ENCODE results near the gene CDY1B.
"Not testable (repeated sequence)": the region's sequence is repeated elsewhere in the genome, so short reads cannot be mapped to it uniquely, and the experiment has no call there.

CDY1B gene

GRCh38 chrY:24047919-24048318 is at the start of gene CDY1B:
TSS of gene CDY1B (minus strand) at chrY:24048019. CDS start at chrY:24047688, 331 bp downstream.
- not testable (repeated sequence) for DNase-seq (ENCODE audit: low read depth, low spot score)

GRCh38 chrY:24049525-24049924 is 1.7 kb upstream of the CDY1B start:
- DNase-seq (ENCODE audit: low read depth, low spot score): not testable (repeated sequence)

- DNase-seq (ENCODE audit: low read depth, low spot score): not testable (repeated sequence)
These were observed 4.6 kb downstream of the CDY1B start for GRCh38 chrY:24043209-24043608.

GRCh38 chrY:24039008-24039718 is 8.7 kb downstream of the CDY1B start:
- DNase-seq (ENCODE audit: low read depth, low spot score): not testable (repeated sequence)

- DNase-seq (ENCODE audit: low read depth, low spot score): not testable (repeated sequence)
These were observed 21.4 kb downstream of the CDY1B start for GRCh38 chrY:24026212-24027103.

Data from brain pericyte (primary cell).